ENCODE results near the gene KIAA1958.

DNA sequence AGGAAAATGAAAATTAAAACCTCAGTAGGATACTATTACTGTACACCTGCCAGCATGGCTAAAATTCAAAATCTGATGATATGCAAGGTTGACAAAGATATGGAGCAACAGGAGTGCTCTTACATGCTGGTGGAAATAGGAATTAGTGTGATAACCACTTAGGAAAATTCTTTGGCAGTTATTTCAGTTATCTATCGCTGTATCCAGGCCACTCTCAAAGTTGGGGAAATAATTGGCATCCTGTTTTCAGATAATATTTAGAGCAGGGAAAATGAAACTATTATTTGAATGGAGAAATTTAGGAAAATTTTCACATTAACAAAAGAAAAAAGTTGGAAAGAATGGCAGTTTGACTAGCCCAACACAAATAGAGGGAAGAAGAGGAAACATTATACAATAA, 50.9 kb downstream of the KIAA1958 start:
- TF ChIP-seq, protein P1, sequence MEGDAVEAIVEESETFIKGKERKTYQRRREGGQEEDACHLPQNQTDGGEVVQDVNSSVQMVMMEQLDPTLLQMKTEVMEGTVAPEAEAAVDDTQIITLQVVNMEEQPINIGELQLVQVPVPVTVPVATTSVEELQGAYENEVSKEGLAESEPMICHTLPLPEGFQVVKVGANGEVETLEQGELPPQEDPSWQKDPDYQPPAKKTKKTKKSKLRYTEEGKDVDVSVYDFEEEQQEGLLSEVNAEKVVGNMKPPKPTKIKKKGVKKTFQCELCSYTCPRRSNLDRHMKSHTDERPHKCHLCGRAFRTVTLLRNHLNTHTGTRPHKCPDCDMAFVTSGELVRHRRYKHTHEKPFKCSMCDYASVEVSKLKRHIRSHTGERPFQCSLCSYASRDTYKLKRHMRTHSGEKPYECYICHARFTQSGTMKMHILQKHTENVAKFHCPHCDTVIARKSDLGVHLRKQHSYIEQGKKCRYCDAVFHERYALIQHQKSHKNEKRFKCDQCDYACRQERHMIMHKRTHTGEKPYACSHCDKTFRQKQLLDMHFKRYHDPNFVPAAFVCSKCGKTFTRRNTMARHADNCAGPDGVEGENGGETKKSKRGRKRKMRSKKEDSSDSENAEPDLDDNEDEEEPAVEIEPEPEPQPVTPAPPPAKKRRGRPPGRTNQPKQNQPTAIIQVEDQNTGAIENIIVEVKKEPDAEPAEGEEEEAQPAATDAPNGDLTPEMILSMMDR (conservative IDR thresholded peaks at IDR 0.05; ENCODE audit: low read depth, low read length) = no peak
- TF ChIP-seq CHD1 (IDR thresholded peaks at IDR 0.05; ENCODE audit: low read depth, low read length) (no peak), MAFK (IDR thresholded peaks at IDR 0.05; ENCODE audit: low read depth, low read length) (no peak)
